ENCODE data around the gene DNM3. TPM values are rescaled to one million over a fixed set of nuclear protein-coding genes. Genes with fewer than 3 reads are reported as not detected.

DNM3 gene
- total and polyA plus RNA-seq, 2 experiments from 2014 or later = 5.2 to 12.2 TPM

GRCh38 chr1:172118618-172119017 is 277.3 kb downstream of the DNM3 start:
- no peak overlapping the region for H3K27ac Mint-ChIP-seq
- peaks cover 5% of the 10 kb centered on the region for H3K36me3 Mint-ChIP-seq (ENCODE audit: low read depth)

More at GRCh38 chr1:172118618-172119017, 277.3 kb downstream of the DNM3 start:
- Histone ChIP-seq H3K9me2 (ENCODE audit: insufficient read depth) (no peaks in the 10 kb centered on the region), H4K20me1 (replicated peaks; ENCODE audit: insufficient read depth) (no peaks in the 10 kb centered on the region), H3K4me3 (no peak overlapping the region), H3K79me2 (replicated peaks; ENCODE audit: insufficient read depth) (no peaks in the 10 kb centered on the region), H3K27me3 (ENCODE audit: insufficient read depth) (no peaks in the 10 kb centered on the region), H3K4me2 (no peak overlapping the region), H3K27ac (ENCODE audit: low read depth) (no peak overlapping the region), H3K4me1 (ENCODE audit: insufficient read depth) (no peaks in the 10 kb centered on the region), H2AFZ (no peak overlapping the region), H3K36me3 (ENCODE audit: insufficient read depth) (no peaks in the 10 kb centered on the region), H3F3A (replicated peaks; ENCODE audit: low read depth) (no peaks in the 10 kb centered on the region)
- TF ChIP-seq ZNF331 (CRISPR knock-in tag; IDR thresholded peaks at IDR 0.05; ENCODE audit: low read depth) (no peak), REST (IDR thresholded peaks at IDR 0.05; ENCODE audit: unreplicated experiment) (no peak), CREB1 (CRISPR knock-in tag; IDR thresholded peaks at IDR 0.05; ENCODE audit: low read depth) (no peak), JUNB (IDR thresholded peaks at IDR 0.05; ENCODE audit: unreplicated experiment) (no peak), EZH2 (IDR thresholded peaks at IDR 0.05; ENCODE audit: low read depth, unreplicated experiment) (no peak), NANOG (IDR thresholded peaks at IDR 0.05; ENCODE audit: borderline replicate concordance) (no peak), ZNF462 (CRISPR knock-in tag; IDR thresholded peaks at IDR 0.05) (no peak), EZH2phosphoT487 (IDR thresholded peaks at IDR 0.05; ENCODE audit: unreplicated experiment) (no peak), ZNF114 (CRISPR knock-in tag; IDR thresholded peaks at IDR 0.05) (no peak), POLR2AphosphoS5 (IDR thresholded peaks at IDR 0.05; ENCODE audit: low read depth) (no peak), STAT1 (IDR thresholded peaks at IDR 0.05; ENCODE audit: unreplicated experiment) (no peak)
- TF ChIP-seq, protein P1, sequence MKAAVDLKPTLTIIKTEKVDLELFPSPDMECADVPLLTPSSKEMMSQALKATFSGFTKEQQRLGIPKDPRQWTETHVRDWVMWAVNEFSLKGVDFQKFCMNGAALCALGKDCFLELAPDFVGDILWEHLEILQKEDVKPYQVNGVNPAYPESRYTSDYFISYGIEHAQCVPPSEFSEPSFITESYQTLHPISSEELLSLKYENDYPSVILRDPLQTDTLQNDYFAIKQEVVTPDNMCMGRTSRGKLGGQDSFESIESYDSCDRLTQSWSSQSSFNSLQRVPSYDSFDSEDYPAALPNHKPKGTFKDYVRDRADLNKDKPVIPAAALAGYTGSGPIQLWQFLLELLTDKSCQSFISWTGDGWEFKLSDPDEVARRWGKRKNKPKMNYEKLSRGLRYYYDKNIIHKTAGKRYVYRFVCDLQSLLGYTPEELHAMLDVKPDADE (IDR thresholded peaks at IDR 0.05) = no peak
- TF ChIP-seq, protein P2, sequence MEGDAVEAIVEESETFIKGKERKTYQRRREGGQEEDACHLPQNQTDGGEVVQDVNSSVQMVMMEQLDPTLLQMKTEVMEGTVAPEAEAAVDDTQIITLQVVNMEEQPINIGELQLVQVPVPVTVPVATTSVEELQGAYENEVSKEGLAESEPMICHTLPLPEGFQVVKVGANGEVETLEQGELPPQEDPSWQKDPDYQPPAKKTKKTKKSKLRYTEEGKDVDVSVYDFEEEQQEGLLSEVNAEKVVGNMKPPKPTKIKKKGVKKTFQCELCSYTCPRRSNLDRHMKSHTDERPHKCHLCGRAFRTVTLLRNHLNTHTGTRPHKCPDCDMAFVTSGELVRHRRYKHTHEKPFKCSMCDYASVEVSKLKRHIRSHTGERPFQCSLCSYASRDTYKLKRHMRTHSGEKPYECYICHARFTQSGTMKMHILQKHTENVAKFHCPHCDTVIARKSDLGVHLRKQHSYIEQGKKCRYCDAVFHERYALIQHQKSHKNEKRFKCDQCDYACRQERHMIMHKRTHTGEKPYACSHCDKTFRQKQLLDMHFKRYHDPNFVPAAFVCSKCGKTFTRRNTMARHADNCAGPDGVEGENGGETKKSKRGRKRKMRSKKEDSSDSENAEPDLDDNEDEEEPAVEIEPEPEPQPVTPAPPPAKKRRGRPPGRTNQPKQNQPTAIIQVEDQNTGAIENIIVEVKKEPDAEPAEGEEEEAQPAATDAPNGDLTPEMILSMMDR (conservative IDR thresholded peaks at IDR 0.05; ENCODE audit: low read depth in 2 of 2) = no peak
- no peak for DNase-seq (ENCODE audit: low spot score)
- no peak overlapping the region for H3K4me3 Mint-ChIP-seq
- no peaks in the 10 kb centered on the region for H3K9me3 Mint-ChIP-seq
- H3K4me1 Mint-ChIP-seq = peaks cover 6% of the 10 kb centered on the region
- no peak for ATAC-seq
- peaks cover 2% of the 10 kb centered on the region for H3K27me3 Mint-ChIP-seq (ENCODE audit: insufficient read depth, low read depth, poor library complexity)
